HCT116 (cell line): ENCODE results near the gene KAZN. TPM values are rescaled to one million over a fixed set of nuclear protein-coding genes. Genes with fewer than 3 reads are reported as not detected.

Source experiments
- ATAC-seq: fragments of 200-7000 bp; cut with Tn5 transposase; 2 replicates; pipeline ENCODE4 v1.9.1; 2020; ENCODE audit warnings: mild to moderate bottlenecking, moderate library complexity
- BruUV-seq: library from RNA; stranded (reverse); fragments of 400-500 nt; replicated peaks from 2 replicates; lab custom pipeline; 2021; lab: Mats Ljungman, UMichigan
- CTCF ChIA-PET: fragments of 300-600 bp; sonication (Branson Sonifier 250); formaldehyde crosslinking; loops from one replicate; lab custom pipeline; 2021; ENCODE audit warnings: antibody characterized with exemption; lab: Charles Lee
- POLR2A ChIA-PET: fragments of 300-600, 350-600 bp; sonication (Branson Sonifier 250); formaldehyde crosslinking; loops from one replicate; lab custom pipeline; 2021; ENCODE audit warnings: antibody characterized with exemption; lab: Charles Lee
- RAD21 ChIA-PET, 2 experiments: fragments of 300-600 bp; sonication (Branson Sonifier 250); formaldehyde crosslinking; loops; one replicate each; lab custom pipeline; 2023; ENCODE audit warnings: low total read pairs in 2 of 2; ENCODE audit not compliant: uncharacterized antibody in 2 of 2, unreplicated experiment in 2 of 2, low non-redundant PET in 1 of 2; lab: Charles Lee
- DNase-seq: peaks from one replicate; pipeline ENCODE4 v3.0.0-alpha.2; 2010; ENCODE audit warnings: low read depth, low spot score
- H2AFZ ChIP-seq: fragments of 200-600 bp; shearing (Covaris generic), sonication (generic); 2 replicates; pipeline ENCODE4 v1.6.1; 2017; ENCODE audit warnings: low read depth, mixed run types, mixed read lengths, antibody characterized with exemption, low read length; ENCODE audit not compliant: poor library complexity, severe bottlenecking
- H3K27ac ChIP-seq: 2 replicates; pipeline ENCODE4 v1.5.1; 2012; ENCODE audit warnings: low read depth, low read length
- H3K27me3 ChIP-seq: fragments of 200-600 bp; sonication (generic); 2 replicates; pipeline ENCODE4 v1.6.1; 2016; ENCODE audit warnings: mixed run types, low read length, mixed read lengths; ENCODE audit not compliant: insufficient read depth
- H3K36me3 ChIP-seq, 2 experiments: fragments of 200-500 bp in 1 of 2; fragments of 200-600 bp in 1 of 2; sonication (Bioruptor generic) in 1 of 2; sonication (generic) in 1 of 2; 2 replicates each; pipeline versions ENCODE4 v1.5.1 to v1.6.1; 2014 to 2016; ENCODE audit warnings: low read length in 2 of 2, inconsistent platforms in 1 of 2, mixed read lengths in 1 of 2, mixed run types in 1 of 2; ENCODE audit not compliant: insufficient read depth in 2 of 2, control insufficient read depth in 1 of 2
- H3K4me1 ChIP-seq, 2 experiments: fragments of 200-600 bp in 1 of 2; sonication (generic) in 1 of 2; 2 replicates each; pipeline versions ENCODE4 v1.5.1 to v1.6.1; 2012 to 2017; ENCODE audit warnings: low read length in 2 of 2, inconsistent platforms in 1 of 2, mild to moderate bottlenecking in 1 of 2, mixed read lengths in 1 of 2, mixed run types in 1 of 2, moderate library complexity in 1 of 2; ENCODE audit not compliant: insufficient read depth in 2 of 2, control insufficient read depth in 1 of 2
- H3K4me2 ChIP-seq: fragments of 200-600 bp; sonication (generic); 2 replicates; pipeline ENCODE4 v1.6.1; 2017; ENCODE audit warnings: mixed run types, low read length, mixed read lengths
- H3K4me3 ChIP-seq, 2 experiments: fragments of 200-600 bp in 1 of 2; sonication (generic) in 1 of 2; replicated peaks in 1 of 2; 2 replicates each; pipeline ENCODE4 v1.5.1; 2011 to 2016; ENCODE audit warnings: low read length in 2 of 2, control low read depth in 1 of 2, low read depth in 1 of 2, mild to moderate bottlenecking in 1 of 2, mixed read lengths in 1 of 2, mixed run types in 1 of 2
- H3K79me2 ChIP-seq: fragments of 200-600 bp; sonication (generic); 2 replicates; pipeline ENCODE4 v1.6.1; 2017; ENCODE audit warnings: mild to moderate bottlenecking, mixed run types, low read length, moderate library complexity, mixed read lengths; ENCODE audit not compliant: insufficient read depth
- H3K9ac ChIP-seq: fragments of 200-600 bp; sonication (generic); 2 replicates; pipeline ENCODE4 v1.6.1; 2016; ENCODE audit warnings: low read length, mixed read lengths
- H3K9me2 ChIP-seq: fragments of 200-600 bp; sonication (generic), shearing (Covaris generic); 2 replicates; pipeline ENCODE4 v1.6.1; 2017; ENCODE audit warnings: mixed run types, mild to moderate bottlenecking, moderate library complexity; ENCODE audit not compliant: insufficient read depth
- H3K9me3 ChIP-seq, 2 experiments: fragments of 200-500 bp in 1 of 2; fragments of 200-600 bp in 1 of 2; sonication (Bioruptor generic) in 1 of 2; sonication (generic) in 1 of 2; 2 replicates each; pipeline ENCODE4 v1.6.1; 2014 to 2017; ENCODE audit warnings: low read length in 2 of 2, mixed read lengths in 2 of 2, inconsistent platforms in 1 of 2, low read depth in 1 of 2, mild to moderate bottlenecking in 1 of 2, mixed run types in 1 of 2, moderate library complexity in 1 of 2; ENCODE audit not compliant: control insufficient read depth in 1 of 2, insufficient read depth in 1 of 2
- H4K20me1 ChIP-seq: fragments of 200-600 bp; sonication (generic), shearing (Covaris generic); 2 replicates; pipeline ENCODE4 v1.6.1; 2017; ENCODE audit warnings: mixed run types, mild to moderate bottlenecking, moderate library complexity; ENCODE audit not compliant: insufficient read depth
- EGR1 ChIP-seq: IDR thresholded peaks from 2 replicates; pipeline ENCODE4 v1.6.1; 2012; ENCODE audit warnings: low read depth
- RAD21 ChIP-seq: IDR thresholded peaks from 2 replicates; pipeline ENCODE4 v1.6.1; 2012; ENCODE audit warnings: low read depth, mild to moderate bottlenecking
- SRF ChIP-seq: IDR thresholded peaks from 2 replicates; pipeline ENCODE4 v1.6.1; 2012; ENCODE audit warnings: low read depth
- ZNF274 ChIP-seq: fragments of 200-500 bp; sonication (Bioruptor generic); IDR thresholded peaks from 2 replicates; pipeline ENCODE4 v1.6.1; 2014; ENCODE audit warnings: mild to moderate bottlenecking, low read depth, low read length, inconsistent platforms
- intact Hi-C: fragments of 100-400 bp; cut with micrococcal nuclease; formaldehyde crosslinking; loops from 2 replicates; pipeline ENCODE4 v1.10.0; 2022
- total RNA-seq: library from RNA; stranded (reverse); gene quantifications from one replicate; pipeline ENCODE4 v1.2.1, GENCODE V29; 2021; ENCODE audit not compliant: unreplicated experiment
- TF ChIP-seq, protein P1 (sequence below): IDR thresholded peaks from 2 replicates; pipeline ENCODE4 v1.6.1; 2012
- TF ChIP-seq, protein P2 (sequence below): IDR thresholded peaks from 2 replicates; pipeline ENCODE4 v1.6.1; 2011; ENCODE audit warnings: mild to moderate bottlenecking, low read length, moderate library complexity; ENCODE audit not compliant: insufficient replicate concordance; ENCODE audit errors: extremely low read depth
- TF ChIP-seq, protein P3 (sequence below), 3 experiments: fragments of 200-600 bp in 1 of 3; sonication (generic) in 1 of 3; IDR thresholded peaks in 2 of 3; conservative IDR thresholded peaks in 1 of 3; 2 replicates each; pipeline ENCODE4 v1.5.1; 2012 to 2017; ENCODE audit warnings: low read depth in 2 of 3, low read length in 2 of 3, antibody characterized with exemption in 1 of 3, borderline replicate concordance in 1 of 3, control low read depth in 1 of 3, mild to moderate bottlenecking in 1 of 3, mixed read lengths in 1 of 3, mixed run types in 1 of 3, moderate library complexity in 1 of 3; ENCODE audit not compliant: insufficient read depth in 1 of 3
- TF ChIP-seq, protein P4 (sequence below): IDR thresholded peaks from 2 replicates; pipeline ENCODE4 v1.6.1; 2012; ENCODE audit warnings: low read depth

KAZN gene
- total RNA-seq, 1 experiment from 2014 or later, result 13.4 TPM

DNA sequence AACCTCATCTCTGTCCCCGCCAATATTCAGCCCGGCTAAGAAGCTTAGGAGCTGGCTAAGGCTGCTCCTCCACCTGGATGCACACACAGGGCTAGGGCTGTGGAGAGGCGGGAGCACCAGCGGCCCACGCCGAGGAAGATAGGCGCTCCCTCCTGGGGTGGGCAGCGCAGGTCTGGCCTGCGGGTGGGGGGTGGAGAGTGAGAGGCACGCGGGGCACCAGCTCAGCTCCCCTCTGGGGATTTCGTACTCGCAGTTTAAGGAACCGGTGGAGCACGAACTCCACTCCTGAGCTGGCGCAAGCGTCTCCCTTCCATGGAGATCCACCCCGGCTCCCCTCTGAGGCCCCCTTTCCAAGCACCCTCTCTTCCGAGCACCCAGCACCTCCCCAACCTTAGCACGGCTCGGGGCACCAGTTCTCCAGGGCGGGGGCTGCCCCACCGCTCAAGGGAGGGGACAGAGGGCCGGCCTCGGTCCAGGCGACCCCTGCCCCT lies 433 bp upstream of the KAZN start:
- H3K4me2 ChIP-seq, result no peak overlapping the region
- intact Hi-C loops, result no loop called here
- no peak overlapping the region for H3K4me3 ChIP-seq

More for the DNA sequence above, 433 bp upstream of the KAZN start:
- H3K9me3 ChIP-seq, result no peaks in the 10 kb centered on the region
- ChIA-PET POLR2A (no interaction called here), CTCF (no interaction called here), RAD21 (no interaction called here)
- no peaks in the 10 kb centered on the region for H3K9me2 ChIP-seq
- H4K20me1 ChIP-seq, result no peaks in the 10 kb centered on the region
- H3K27me3 ChIP-seq, result peaks cover 34% of the 10 kb centered on the region
- TF ChIP-seq SRF, result no peak
- TF ChIP-seq, protein P1, sequence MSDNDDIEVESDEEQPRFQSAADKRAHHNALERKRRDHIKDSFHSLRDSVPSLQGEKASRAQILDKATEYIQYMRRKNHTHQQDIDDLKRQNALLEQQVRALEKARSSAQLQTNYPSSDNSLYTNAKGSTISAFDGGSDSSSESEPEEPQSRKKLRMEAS, result no peak
- TF ChIP-seq RAD21, result no peak
- TF ChIP-seq, protein P2, sequence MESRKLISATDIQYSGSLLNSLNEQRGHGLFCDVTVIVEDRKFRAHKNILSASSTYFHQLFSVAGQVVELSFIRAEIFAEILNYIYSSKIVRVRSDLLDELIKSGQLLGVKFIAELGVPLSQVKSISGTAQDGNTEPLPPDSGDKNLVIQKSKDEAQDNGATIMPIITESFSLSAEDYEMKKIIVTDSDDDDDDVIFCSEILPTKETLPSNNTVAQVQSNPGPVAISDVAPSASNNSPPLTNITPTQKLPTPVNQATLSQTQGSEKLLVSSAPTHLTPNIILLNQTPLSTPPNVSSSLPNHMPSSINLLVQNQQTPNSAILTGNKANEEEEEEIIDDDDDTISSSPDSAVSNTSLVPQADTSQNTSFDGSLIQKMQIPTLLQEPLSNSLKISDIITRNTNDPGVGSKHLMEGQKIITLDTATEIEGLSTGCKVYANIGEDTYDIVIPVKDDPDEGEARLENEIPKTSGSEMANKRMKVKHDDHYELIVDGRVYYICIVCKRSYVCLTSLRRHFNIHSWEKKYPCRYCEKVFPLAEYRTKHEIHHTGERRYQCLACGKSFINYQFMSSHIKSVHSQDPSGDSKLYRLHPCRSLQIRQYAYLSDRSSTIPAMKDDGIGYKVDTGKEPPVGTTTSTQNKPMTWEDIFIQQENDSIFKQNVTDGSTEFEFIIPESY, result no peak
- TF ChIP-seq EGR1, result no peak
- TF ChIP-seq, protein P3, sequence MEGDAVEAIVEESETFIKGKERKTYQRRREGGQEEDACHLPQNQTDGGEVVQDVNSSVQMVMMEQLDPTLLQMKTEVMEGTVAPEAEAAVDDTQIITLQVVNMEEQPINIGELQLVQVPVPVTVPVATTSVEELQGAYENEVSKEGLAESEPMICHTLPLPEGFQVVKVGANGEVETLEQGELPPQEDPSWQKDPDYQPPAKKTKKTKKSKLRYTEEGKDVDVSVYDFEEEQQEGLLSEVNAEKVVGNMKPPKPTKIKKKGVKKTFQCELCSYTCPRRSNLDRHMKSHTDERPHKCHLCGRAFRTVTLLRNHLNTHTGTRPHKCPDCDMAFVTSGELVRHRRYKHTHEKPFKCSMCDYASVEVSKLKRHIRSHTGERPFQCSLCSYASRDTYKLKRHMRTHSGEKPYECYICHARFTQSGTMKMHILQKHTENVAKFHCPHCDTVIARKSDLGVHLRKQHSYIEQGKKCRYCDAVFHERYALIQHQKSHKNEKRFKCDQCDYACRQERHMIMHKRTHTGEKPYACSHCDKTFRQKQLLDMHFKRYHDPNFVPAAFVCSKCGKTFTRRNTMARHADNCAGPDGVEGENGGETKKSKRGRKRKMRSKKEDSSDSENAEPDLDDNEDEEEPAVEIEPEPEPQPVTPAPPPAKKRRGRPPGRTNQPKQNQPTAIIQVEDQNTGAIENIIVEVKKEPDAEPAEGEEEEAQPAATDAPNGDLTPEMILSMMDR (IDR thresholded peaks at IDR 0.05 in 2 of 3, conservative IDR thresholded peaks at IDR 0.05 in 1 of 3; ENCODE audit: borderline replicate concordance in 1 of 3, insufficient read depth in 1 of 3, low read depth in 2 of 3, low read length in 2 of 3), result no peak
- TF ChIP-seq, protein P4, sequence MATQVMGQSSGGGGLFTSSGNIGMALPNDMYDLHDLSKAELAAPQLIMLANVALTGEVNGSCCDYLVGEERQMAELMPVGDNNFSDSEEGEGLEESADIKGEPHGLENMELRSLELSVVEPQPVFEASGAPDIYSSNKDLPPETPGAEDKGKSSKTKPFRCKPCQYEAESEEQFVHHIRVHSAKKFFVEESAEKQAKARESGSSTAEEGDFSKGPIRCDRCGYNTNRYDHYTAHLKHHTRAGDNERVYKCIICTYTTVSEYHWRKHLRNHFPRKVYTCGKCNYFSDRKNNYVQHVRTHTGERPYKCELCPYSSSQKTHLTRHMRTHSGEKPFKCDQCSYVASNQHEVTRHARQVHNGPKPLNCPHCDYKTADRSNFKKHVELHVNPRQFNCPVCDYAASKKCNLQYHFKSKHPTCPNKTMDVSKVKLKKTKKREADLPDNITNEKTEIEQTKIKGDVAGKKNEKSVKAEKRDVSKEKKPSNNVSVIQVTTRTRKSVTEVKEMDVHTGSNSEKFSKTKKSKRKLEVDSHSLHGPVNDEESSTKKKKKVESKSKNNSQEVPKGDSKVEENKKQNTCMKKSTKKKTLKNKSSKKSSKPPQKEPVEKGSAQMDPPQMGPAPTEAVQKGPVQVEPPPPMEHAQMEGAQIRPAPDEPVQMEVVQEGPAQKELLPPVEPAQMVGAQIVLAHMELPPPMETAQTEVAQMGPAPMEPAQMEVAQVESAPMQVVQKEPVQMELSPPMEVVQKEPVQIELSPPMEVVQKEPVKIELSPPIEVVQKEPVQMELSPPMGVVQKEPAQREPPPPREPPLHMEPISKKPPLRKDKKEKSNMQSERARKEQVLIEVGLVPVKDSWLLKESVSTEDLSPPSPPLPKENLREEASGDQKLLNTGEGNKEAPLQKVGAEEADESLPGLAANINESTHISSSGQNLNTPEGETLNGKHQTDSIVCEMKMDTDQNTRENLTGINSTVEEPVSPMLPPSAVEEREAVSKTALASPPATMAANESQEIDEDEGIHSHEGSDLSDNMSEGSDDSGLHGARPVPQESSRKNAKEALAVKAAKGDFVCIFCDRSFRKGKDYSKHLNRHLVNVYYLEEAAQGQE, result no peak
- no peak for TF ChIP-seq ZNF274
- H3K36me3 ChIP-seq, result no peaks in the 10 kb centered on the region
- H2AFZ ChIP-seq, result no peak overlapping the region
- H3K9ac ChIP-seq, result no peak overlapping the region
- no peak overlapping the region for H3K27ac ChIP-seq
- ATAC-seq, result no peak
- no peaks in the 10 kb centered on the region for H3K4me1 ChIP-seq
- DNase-seq, result no peak
- H3K79me2 ChIP-seq, result no peaks in the 10 kb centered on the region
- BruUV-seq, result no TSS peak
